Adrenal gland (tissue), 5 donors: Measurements from ENCODE around the gene TMPRSS11D.

ENCODE experiments used
- CTCF ChIP-seq, 6 experiments: fragments of 450-650 bp in 4 of 6; fragments of 200-600 bp in 2 of 6; sonication (generic) in 1 of 6; IDR thresholded peaks; 1 replicate in 5 of 6; 2 replicates in 1 of 6; pipeline versions ENCODE4 v1.5.1 to v1.8.0; 2016 to 2021; ENCODE audit warnings: antibody characterized with exemption in 6 of 6, mild to moderate bottlenecking in 2 of 6, moderate library complexity in 1 of 6
- POLR2A ChIP-seq, 2 donors: fragments of 450-650 bp; IDR thresholded peaks; one replicate each; pipeline ENCODE4 v1.6.1; 2017; ENCODE audit warnings: antibody characterized with exemption in 2 of 2, mild to moderate bottlenecking in 2 of 2, moderate library complexity in 1 of 2
- donor health status: DM: no; HTN: no; CAD: no.

GRCh38 chr4:67929426-67929825 is 45.6 kb upstream of the TMPRSS11D start:
- no peak for TF ChIP-seq CTCF (IDR thresholded peaks at IDR 0.05)
- no peak for TF ChIP-seq POLR2A (IDR thresholded peaks at IDR 0.05)
